HUES6 (cell line): ENCODE results near the gene TMEM151B.

ENCODE experiments used
- H3K27ac ChIP-seq: 2 replicates; pipeline ENCODE4 v1.7.0; 2013; ENCODE audit warnings: low read depth, mild to moderate bottlenecking, low read length, inconsistent platforms
- H3K27me3 ChIP-seq: 2 replicates; pipeline ENCODE4 v1.6.1; 2013; ENCODE audit warnings: low read length; ENCODE audit not compliant: control insufficient read depth, insufficient read depth
- H3K36me3 ChIP-seq: 2 replicates; pipeline ENCODE4 v1.6.1; 2013; ENCODE audit warnings: low read length; ENCODE audit not compliant: control insufficient read depth, insufficient read depth
- H3K4me1 ChIP-seq: 2 replicates; pipeline ENCODE4 v1.6.1; 2013; ENCODE audit warnings: low read length; ENCODE audit not compliant: control insufficient read depth, insufficient read depth
- H3K4me3 ChIP-seq: 2 replicates; pipeline ENCODE4 v1.5.1; 2013; ENCODE audit warnings: low read depth, low read length
- H3K9ac ChIP-seq: one replicate; pipeline ENCODE4 v1.6.1; 2013; ENCODE audit warnings: mild to moderate bottlenecking, low read length
- H3K9me3 ChIP-seq: 2 replicates; pipeline ENCODE4 v1.6.1; 2013; ENCODE audit warnings: low read depth, low read length; ENCODE audit not compliant: control insufficient read depth, insufficient read depth

The TMEM151B gene

DNA sequence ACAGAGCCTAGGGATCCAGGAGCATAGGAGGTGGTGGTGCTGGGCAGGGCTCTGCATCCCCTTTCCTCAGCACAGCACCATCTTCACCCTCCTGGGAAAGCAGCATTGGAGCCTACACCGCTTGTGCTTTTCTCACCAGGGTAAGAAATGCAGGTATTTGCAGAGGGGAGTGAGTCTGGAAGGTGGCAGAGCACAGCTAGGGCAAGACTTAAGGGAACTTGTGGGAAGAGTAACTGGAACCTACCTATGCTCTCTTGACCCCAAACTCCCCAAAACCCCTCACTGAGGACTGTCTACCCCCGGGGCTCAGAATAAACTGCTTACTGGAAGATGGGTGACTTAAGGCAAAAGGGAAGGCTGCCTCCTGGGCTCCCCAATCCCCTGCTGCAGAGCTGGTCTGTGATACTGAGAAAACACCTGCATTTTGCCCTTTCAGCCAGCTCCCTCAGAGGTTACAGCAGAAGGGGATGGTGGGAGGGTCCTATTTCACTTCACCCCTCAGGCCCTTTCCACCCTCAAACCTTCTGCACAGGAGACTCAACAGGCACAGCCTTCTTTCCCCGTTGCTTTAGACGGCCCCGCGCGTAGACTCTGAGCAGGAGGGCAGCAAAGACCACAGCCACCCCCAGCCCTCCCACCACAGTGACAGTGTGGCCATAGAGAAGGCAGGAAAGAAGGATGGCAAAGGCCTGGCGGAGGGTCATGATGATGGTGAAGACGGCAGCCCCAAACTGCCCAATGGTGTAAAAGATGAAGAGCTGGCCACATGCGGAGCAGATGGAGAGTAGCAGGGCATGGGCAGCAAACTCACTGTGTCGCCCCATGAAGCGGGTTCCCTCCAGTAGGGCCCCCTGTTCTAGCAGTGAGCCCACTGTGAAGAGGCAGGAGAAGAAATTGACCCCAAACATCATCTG is 15.8 kb upstream of the TMEM151B start:
- H3K9me3 ChIP-seq: no peaks in the 10 kb centered on the region
- no peak overlapping the region for H3K27ac ChIP-seq
- no peaks in the 10 kb centered on the region for H3K27me3 ChIP-seq
- H3K4me1 ChIP-seq: peaks cover 14% of the 10 kb centered on the region
- H3K9ac ChIP-seq: no peak overlapping the region
- H3K36me3 ChIP-seq: peaks cover 71% of the 10 kb centered on the region
- H3K4me3 ChIP-seq: no peak overlapping the region

DNA sequence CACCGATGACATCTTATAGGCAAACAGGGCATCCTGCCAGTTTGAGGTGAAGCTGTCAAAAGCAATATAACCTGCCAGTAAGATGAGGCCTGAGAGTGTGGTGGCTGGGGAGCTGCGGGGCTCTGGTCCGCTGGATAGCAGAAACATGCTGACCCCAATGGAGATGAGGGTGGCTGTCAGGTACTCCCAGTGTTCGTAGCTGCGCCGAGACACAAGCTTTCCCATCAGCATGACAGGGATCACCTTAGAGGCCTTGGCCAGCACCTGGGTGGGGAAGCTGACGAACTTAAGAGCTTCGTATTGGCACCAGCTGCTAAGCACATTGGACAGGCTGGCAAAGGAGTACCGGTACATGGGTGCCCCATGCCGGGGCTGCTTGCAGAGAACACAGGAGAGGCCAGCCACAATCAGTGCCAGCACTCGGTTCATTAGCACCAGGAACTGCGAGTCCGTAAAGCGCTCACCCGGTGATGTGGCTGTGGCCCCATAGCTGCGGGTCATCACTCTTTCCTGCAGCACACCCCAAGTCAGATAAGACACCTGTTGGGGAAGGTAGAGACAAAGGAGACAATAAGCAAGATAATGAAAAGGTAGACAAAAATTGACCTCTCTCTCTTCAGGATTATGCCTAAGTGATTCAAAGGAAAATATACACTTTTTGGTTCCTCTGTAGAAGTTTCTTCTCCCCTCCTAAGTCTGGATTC is 15.0 kb upstream of the TMEM151B start:
- no peak overlapping the region for H3K27ac ChIP-seq
- no peaks in the 10 kb centered on the region for H3K9me3 ChIP-seq
- peak overlapping the region; percentile 92 for H3K4me3 ChIP-seq
- H3K9ac ChIP-seq: peak overlapping the region; percentile 14
- H3K36me3 ChIP-seq: peaks cover 69% of the 10 kb centered on the region
- H3K27me3 ChIP-seq: no peaks in the 10 kb centered on the region
- H3K4me1 ChIP-seq: peaks cover 14% of the 10 kb centered on the region

DNA sequence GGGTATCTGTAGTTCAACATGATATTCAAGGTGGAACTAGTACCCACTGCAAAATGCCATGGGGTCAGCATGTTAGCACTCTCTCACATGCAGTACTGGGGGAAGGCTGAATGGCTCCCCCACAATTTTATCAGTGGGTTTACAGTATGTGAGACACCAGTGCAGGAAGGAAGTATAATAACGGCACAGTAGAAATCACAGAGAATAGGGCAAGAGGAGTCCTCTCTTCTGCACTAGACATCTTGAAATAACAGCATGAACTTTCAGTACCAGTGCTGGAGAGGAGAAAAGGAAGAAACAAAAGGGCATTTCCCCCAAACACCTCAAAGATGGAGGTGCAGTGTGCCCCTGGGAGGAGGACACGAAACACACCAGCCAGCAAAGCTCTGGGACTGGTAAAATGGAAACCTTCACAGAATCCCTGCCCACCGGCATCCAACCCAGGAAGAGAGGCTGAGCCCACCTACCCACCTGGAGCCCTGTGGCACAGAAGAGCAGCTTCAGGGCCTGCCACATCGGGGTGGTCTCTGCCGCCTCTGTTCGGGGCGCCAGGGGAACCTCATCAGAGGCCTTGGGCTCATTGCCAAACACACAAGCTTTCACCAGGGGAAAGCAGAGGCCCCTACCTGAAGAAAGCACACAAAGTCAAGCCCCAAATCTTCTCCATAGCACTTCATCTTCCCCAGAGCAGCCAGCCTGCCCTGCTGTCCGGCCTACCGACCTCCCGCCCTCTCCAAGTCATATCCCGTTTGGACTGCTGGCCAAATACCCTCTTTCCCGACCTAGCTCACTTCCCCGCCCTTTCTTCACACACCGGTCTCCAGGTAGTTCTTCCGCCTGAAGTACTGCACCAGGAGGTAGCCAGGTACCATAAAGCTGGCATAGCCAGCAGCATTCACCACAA is 14.1 kb upstream of the TMEM151B start:
- no peaks in the 10 kb centered on the region for H3K9me3 ChIP-seq
- no peak overlapping the region; the same call in 1 of the 2 replicates for H3K27ac ChIP-seq
- H3K36me3 ChIP-seq: peaks cover 65% of the 10 kb centered on the region
- H3K4me1 ChIP-seq: peaks cover 14% of the 10 kb centered on the region
- no peaks in the 10 kb centered on the region for H3K27me3 ChIP-seq
- H3K9ac ChIP-seq: peak overlapping the region; percentile 93
- peak overlapping the region; percentile 92 for H3K4me3 ChIP-seq

DNA sequence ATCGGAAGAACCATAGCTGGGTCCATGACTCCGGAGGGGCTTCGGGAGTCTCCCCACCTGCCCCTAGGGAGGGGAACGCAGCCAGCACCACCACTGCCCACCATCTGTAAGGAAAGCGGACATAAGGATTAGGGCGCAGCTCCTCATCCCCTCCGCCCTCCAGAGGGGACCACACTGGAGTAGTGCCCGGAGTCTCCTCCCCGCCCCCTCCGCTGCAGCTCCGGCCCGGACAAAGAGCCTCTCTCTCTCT is 13.6 kb upstream of the TMEM151B start:
- Histone ChIP-seq H3K4me3 (peak overlapping the region; percentile 92), H3K9me3 (no peaks in the 10 kb centered on the region), H3K4me1 (peaks cover 14% of the 10 kb centered on the region), H3K36me3 (peaks cover 59% of the 10 kb centered on the region), H3K27me3 (no peaks in the 10 kb centered on the region), H3K9ac (peak overlapping the region; percentile 93), H3K27ac (peak overlapping the region; percentile 91; the same call in 1 of the 2 replicates)

DNA sequence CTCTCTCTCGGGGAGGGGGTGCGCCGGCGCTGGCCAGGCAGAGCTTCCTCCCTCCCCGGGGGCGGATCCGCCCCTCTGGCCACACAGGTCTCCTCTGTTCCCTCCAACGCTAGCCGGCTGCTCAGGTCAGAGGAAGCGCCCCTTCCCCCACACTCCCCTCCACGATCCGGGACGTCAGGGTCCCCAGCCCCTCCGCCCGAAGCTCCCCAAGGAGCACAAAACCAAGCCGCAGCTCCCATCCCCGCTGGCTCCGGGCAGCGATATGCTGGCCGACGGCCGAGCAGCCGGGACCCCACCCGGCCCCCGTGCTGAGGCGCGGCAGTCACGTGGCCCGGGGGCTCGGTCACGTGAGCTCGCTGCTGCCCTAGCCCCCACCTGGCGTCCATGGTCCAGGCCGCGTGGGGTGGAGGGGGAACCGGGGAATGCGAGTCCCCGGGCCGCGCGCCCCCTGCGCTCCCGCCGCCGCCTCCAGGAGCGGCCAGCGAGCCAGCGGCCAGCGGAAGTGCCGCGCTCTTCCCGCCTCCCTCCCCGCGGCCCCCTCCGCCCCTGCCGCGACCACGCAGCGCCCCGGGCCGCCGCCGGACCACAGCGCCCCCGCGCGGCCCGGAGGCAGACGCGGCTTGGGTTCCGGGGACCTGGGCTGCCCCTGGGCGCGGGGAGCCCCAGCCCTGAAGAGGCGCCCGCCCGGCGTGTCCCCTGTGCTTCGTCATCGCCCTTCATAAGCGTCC is 13.1 kb upstream of the TMEM151B start, which contains the start of gene SLC35B2:
SLC35B2 (minus strand) TSS at position 504 of the 728 bp plus-strand sequence; CDS start at position 386, 118 bp downstream.
- Histone ChIP-seq H3K9ac (peak within 1 kb of the TSS; percentile 93), H3K27ac (peak within 1 kb of the TSS; percentile 91; the same call in 1 of the 2 replicates), H3K4me3 (peak within 1 kb of the TSS; percentile 92), H3K36me3 (peaks cover 54% of the 10 kb centered on the region), H3K9me3 (no peaks in the 10 kb centered on the region), H3K4me1 (peaks cover 14% of the 10 kb centered on the region), H3K27me3 (no peaks in the 10 kb centered on the region)

DNA sequence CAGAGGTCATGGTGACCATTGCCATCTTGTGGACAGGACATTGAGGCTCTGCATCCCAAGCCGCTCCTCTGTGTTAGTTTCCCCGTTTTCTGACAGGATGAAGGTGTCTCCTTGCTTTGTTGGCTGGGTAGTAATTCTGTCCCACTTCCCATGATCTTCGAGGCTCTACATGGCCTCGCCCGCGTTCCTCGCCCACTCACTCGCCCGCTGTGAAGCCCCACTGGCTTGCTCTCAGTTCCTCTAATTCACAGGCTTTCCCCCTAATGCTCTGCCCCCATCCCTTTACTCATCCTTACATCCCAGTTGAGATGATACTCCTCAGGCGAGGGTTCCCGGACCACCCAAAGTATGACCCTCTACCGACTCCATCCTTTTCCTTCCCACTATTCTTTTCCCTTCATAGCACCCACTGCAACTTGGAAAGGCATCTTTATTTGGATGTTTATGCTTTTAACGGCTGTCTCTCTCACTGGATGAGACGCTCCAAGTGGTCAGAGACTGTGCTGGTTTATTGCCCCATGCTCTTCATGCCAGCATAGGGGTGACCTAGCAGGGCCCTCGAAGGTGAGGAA is 12.4 kb upstream of the TMEM151B start:
- peaks cover 19% of the 10 kb centered on the region for H3K4me1 ChIP-seq
- H3K9ac ChIP-seq: peak overlapping the region; percentile 75
- no peaks in the 10 kb centered on the region for H3K27me3 ChIP-seq
- H3K27ac ChIP-seq: 0 out of 2 replicates have a peak overlapping the region, but pooled peaks have one; percentile 34
- no peaks in the 10 kb centered on the region for H3K9me3 ChIP-seq
- peak overlapping the region; percentile 92 for H3K4me3 ChIP-seq
- peaks cover 49% of the 10 kb centered on the region for H3K36me3 ChIP-seq

DNA sequence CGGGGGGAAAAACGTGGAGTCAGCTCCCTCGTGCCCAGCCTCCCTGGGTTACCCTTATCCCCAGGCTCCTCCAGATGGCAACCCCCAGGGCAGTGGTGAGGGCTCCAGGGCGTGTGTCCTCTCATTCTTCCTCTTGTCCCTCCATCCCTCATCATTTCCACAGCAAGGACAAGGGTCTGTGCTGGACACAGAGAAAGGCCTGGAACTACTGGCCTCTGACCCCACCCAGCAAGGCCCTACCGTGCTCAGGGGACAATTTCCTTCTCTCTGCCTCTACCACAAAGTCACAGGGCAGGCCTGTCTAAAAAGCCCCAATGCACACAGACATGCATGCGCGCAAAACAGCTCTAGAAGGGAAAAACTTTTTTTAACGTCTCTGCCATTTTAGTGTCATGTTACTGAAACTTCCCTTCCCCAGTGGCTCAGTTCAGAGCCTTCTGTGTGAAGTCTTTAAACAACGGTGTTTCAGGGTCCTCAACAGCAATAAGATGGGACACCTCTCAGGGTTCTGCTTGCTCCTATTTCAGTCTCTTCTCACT is 11.9 kb upstream of the TMEM151B start:
- Histone ChIP-seq H3K9me3 (no peaks in the 10 kb centered on the region), H3K9ac (no peak overlapping the region), H3K27me3 (no peaks in the 10 kb centered on the region), H3K27ac (no peak overlapping the region), H3K36me3 (peaks cover 43% of the 10 kb centered on the region), H3K4me1 (peaks cover 24% of the 10 kb centered on the region), H3K4me3 (no peak overlapping the region)

DNA sequence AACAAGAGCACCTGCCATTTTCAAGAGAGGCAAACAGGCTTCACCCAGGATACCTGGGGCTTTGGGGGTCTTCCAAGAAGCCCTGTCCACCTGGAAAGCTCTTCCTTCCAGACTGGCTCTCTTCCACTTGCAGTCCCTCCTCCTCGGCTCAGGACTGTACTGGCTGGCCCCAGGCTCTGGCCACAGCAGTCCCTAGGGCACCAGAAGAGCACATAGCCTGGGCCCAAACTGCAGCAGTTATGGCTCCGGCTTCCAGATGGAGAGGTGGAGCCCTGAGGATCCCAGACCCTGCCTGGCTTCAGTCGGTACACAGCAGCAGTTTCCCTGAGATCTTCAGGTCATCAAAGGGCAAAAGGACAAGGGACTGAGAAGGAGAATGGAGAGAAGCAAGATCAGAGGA is 11.3 kb upstream of the TMEM151B start:
- no peaks in the 10 kb centered on the region for H3K27me3 ChIP-seq
- H3K4me3 ChIP-seq: no peak overlapping the region
- no peaks in the 10 kb centered on the region for H3K9me3 ChIP-seq
- H3K4me1 ChIP-seq: peaks cover 30% of the 10 kb centered on the region
- H3K9ac ChIP-seq: no peak overlapping the region
- H3K36me3 ChIP-seq: peaks cover 38% of the 10 kb centered on the region
- no peak overlapping the region for H3K27ac ChIP-seq

DNA sequence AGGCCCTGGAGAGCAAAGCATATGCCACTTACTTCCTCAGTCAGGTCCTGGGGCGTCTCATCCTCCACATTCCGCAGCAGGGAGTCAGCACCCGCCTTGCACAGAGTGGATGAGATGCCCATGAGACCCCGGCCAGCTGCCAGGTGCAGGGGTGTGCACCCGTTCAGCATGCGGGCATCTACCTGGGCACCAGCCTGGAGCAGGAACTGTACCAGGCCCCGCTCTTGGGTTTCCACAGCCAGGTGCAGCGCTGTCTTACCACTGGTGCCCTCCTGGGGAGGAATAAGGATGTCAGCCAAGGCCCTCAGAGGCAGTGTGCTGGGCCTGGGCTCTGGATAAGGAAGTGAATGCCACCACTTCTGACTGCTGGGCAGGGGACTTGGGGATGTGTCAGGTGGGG is 10.2 kb upstream of the TMEM151B start:
- Histone ChIP-seq H3K4me1 (peaks cover 38% of the 10 kb centered on the region), H3K9me3 (no peaks in the 10 kb centered on the region), H3K36me3 (peaks cover 27% of the 10 kb centered on the region), H3K27ac (no peak overlapping the region), H3K27me3 (no peaks in the 10 kb centered on the region), H3K9ac (no peak overlapping the region), H3K4me3 (no peak overlapping the region)
